Measurements from ENCODE around the gene SSBP2. TPM values are rescaled to one million over a fixed set of nuclear protein-coding genes. Genes with fewer than 3 reads are reported as not detected.

SSBP2 gene
- total and polyA plus RNA-seq, 2 of the 8 experiments (the other 6 are each of a cell fraction or from before 2014, with no cell fraction given): 21.5 to 36.2 TPM

DNA sequence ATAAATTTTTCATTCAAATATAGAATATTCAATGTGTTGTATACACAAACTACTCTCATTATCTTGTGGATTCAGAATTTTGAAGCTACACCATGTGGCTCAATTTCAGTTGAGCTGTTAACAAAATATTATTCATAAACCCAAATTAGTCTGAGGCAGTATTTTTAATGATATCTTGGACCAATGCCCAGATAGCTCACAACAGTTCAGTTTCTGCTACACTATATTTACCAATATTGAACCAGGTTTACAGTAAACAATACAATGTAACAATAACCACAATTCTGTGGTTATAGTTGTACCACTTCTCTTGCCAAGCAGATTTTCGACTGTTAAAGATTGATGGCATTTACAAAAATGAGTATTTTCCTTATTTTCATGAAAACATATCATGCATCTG is 99.9 kb downstream of the SSBP2 start:
- no peak overlapping the region for H4K8ac ChIP-seq (ENCODE audit: extremely low read depth, insufficient read depth, low read length)
- no peak overlapping the region for H3K27ac ChIP-seq (ENCODE audit: low read depth, low read length)
- H2BK15ac ChIP-seq (ENCODE audit: low read length): no peak overlapping the region
- H2AFZ ChIP-seq (ENCODE audit: low read length): no peak overlapping the region
- no peak overlapping the region for H4K5ac ChIP-seq (ENCODE audit: insufficient read length, low read depth, low read length)
- no peak overlapping the region for H2BK120ac ChIP-seq (replicated peaks; ENCODE audit: low read depth, low read length)
- no peak overlapping the region for H3K4me2 ChIP-seq (ENCODE audit: insufficient read depth in 1 of 2, low read depth in 2 of 2, low read length in 2 of 2)
- H3K4me3 ChIP-seq (ENCODE audit: extremely low read depth in 1 of 4, insufficient read depth in 2 of 4, low read depth in 3 of 4, low read length in 4 of 4): no peak overlapping the region
- ChIA-PET CTCF (ENCODE audit: partially characterized antibody) (interaction anchor here (0.9 to 1.0 kb wide), 2 partner anchors 10 to 68 kb away, joined by 3 to 4 read pairs; no protein-coding TSS in a partner anchor), POLR2A (ENCODE audit: partially characterized antibody) (no interaction called here)
- H3K36me3 ChIP-seq (ENCODE audit: control insufficient read depth in 2 of 4, insufficient read depth in 4 of 4, low read length in 3 of 4): no peaks in the 10 kb centered on the region
- H4K20me1 ChIP-seq (replicated peaks in 1 of 2; ENCODE audit: control insufficient read depth in 1 of 2, insufficient read depth in 2 of 2, low read length in 2 of 2): no peaks in the 10 kb centered on the region
- no peak overlapping the region for H3K18ac ChIP-seq (ENCODE audit: extremely low read depth, low read length)
- H3K9me3 ChIP-seq (ENCODE audit: insufficient read depth in 2 of 2, low read depth in 1 of 2, low read length in 1 of 2): no peaks in the 10 kb centered on the region
- WGBS, 2 experiments (ENCODE audit: extremely low coverage in 1 of 2, insufficient coverage in 1 of 2, insufficient read length in 1 of 2, insufficient replicate concordance in 2 of 2, low coverage in 1 of 2, low lambda C conversion rate in 2 of 2, missing lambda C conversion rate in 1 of 2): 93% methylated on average over 1 of the region's 1 CpG; no CpG with 5 or more reads in 1 of the 2 experiments
- H2BK5ac ChIP-seq (ENCODE audit: low read depth, low read length): no peak overlapping the region
- H2BK12ac ChIP-seq (ENCODE audit: low read depth, low read length): no peak overlapping the region
- no peak overlapping the region for H3K4ac ChIP-seq (replicated peaks; ENCODE audit: insufficient read length, low read depth, low read length)
- no peak overlapping the region for H3K9ac ChIP-seq (replicated peaks in 1 of 4; ENCODE audit: extremely low read depth in 1 of 4, low read depth in 3 of 4, low read length in 3 of 4)
- H3K56ac ChIP-seq (replicated peaks; ENCODE audit: insufficient read length, low read depth, low read length): no peak overlapping the region
- no peaks in the 10 kb centered on the region for H3K79me1 ChIP-seq (ENCODE audit: low read depth, low read length)
- DNase-seq (ENCODE audit: low read depth in 1 of 2, low spot score in 2 of 2) (no peak), FAIRE-seq (no peak)
- no peaks in the 10 kb centered on the region for H3K27me3 ChIP-seq (replicated peaks in 1 of 4; ENCODE audit: control insufficient read depth in 3 of 4, extremely low read depth in 1 of 4, insufficient read depth in 3 of 4, low read length in 3 of 4)
- no peak overlapping the region for H2AK5ac ChIP-seq (ENCODE audit: low read depth, low read length)
- H3K4me1 ChIP-seq (replicated peaks in 1 of 4; ENCODE audit: control insufficient read depth in 3 of 4, insufficient read depth in 4 of 4, low read length in 3 of 4): no peaks in the 10 kb centered on the region
- no peaks in the 10 kb centered on the region for H3K23me2 ChIP-seq (ENCODE audit: low read depth, low read length)
- H3K79me2 ChIP-seq (ENCODE audit: control insufficient read depth in 1 of 2, insufficient read depth in 2 of 2, low read length in 2 of 2): no peaks in the 10 kb centered on the region
- H2BK20ac ChIP-seq (ENCODE audit: low read length): no peak overlapping the region
- H4K91ac ChIP-seq (replicated peaks; ENCODE audit: insufficient read length, low read length): no peak overlapping the region
- no peak overlapping the region for H3K23ac ChIP-seq (ENCODE audit: insufficient read length)
- H3K14ac ChIP-seq (ENCODE audit: insufficient read length): no peak overlapping the region
- no peak for TF ChIP-seq SP2 (IDR thresholded peaks at IDR 0.05; ENCODE audit: low read length)
- no peak for TF ChIP-seq SUZ12 (IDR thresholded peaks at IDR 0.05; ENCODE audit: low read length)
- TF ChIP-seq SIRT6 (IDR thresholded peaks at IDR 0.05; ENCODE audit: low read length): no peak
- no peak for TF ChIP-seq EGR1 (IDR thresholded peaks at IDR 0.05; ENCODE audit: borderline replicate concordance, low read depth, low read length)
- no peak for TF ChIP-seq KDM1A (IDR thresholded peaks at IDR 0.05; ENCODE audit: borderline replicate concordance, low read length)
- TF ChIP-seq, protein P1, sequence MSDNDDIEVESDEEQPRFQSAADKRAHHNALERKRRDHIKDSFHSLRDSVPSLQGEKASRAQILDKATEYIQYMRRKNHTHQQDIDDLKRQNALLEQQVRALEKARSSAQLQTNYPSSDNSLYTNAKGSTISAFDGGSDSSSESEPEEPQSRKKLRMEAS (IDR thresholded peaks at IDR 0.05): no peak
- TF ChIP-seq, protein P2, sequence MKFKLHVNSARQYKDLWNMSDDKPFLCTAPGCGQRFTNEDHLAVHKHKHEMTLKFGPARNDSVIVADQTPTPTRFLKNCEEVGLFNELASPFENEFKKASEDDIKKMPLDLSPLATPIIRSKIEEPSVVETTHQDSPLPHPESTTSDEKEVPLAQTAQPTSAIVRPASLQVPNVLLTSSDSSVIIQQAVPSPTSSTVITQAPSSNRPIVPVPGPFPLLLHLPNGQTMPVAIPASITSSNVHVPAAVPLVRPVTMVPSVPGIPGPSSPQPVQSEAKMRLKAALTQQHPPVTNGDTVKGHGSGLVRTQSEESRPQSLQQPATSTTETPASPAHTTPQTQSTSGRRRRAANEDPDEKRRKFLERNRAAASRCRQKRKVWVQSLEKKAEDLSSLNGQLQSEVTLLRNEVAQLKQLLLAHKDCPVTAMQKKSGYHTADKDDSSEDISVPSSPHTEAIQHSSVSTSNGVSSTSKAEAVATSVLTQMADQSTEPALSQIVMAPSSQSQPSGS (IDR thresholded peaks at IDR 0.05; ENCODE audit: low read length): no peak
